ENCODE data around the gene INTS3. TPM values are rescaled to one million over a fixed set of nuclear protein-coding genes. Genes with fewer than 3 reads are reported as not detected.

INTS3 gene, protein sequence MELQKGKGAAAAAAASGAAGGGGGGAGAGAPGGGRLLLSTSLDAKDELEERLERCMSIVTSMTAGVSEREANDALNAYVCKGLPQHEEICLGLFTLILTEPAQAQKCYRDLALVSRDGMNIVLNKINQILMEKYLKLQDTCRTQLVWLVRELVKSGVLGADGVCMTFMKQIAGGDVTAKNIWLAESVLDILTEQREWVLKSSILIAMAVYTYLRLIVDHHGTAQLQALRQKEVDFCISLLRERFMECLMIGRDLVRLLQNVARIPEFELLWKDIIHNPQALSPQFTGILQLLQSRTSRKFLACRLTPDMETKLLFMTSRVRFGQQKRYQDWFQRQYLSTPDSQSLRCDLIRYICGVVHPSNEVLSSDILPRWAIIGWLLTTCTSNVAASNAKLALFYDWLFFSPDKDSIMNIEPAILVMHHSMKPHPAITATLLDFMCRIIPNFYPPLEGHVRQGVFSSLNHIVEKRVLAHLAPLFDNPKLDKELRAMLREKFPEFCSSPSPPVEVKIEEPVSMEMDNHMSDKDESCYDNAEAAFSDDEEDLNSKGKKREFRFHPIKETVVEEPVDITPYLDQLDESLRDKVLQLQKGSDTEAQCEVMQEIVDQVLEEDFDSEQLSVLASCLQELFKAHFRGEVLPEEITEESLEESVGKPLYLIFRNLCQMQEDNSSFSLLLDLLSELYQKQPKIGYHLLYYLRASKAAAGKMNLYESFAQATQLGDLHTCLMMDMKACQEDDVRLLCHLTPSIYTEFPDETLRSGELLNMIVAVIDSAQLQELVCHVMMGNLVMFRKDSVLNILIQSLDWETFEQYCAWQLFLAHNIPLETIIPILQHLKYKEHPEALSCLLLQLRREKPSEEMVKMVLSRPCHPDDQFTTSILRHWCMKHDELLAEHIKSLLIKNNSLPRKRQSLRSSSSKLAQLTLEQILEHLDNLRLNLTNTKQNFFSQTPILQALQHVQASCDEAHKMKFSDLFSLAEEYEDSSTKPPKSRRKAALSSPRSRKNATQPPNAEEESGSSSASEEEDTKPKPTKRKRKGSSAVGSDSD
- total RNA-seq: 10 to 100 TPM; 53.6 to 57.2 TPM

DNA sequence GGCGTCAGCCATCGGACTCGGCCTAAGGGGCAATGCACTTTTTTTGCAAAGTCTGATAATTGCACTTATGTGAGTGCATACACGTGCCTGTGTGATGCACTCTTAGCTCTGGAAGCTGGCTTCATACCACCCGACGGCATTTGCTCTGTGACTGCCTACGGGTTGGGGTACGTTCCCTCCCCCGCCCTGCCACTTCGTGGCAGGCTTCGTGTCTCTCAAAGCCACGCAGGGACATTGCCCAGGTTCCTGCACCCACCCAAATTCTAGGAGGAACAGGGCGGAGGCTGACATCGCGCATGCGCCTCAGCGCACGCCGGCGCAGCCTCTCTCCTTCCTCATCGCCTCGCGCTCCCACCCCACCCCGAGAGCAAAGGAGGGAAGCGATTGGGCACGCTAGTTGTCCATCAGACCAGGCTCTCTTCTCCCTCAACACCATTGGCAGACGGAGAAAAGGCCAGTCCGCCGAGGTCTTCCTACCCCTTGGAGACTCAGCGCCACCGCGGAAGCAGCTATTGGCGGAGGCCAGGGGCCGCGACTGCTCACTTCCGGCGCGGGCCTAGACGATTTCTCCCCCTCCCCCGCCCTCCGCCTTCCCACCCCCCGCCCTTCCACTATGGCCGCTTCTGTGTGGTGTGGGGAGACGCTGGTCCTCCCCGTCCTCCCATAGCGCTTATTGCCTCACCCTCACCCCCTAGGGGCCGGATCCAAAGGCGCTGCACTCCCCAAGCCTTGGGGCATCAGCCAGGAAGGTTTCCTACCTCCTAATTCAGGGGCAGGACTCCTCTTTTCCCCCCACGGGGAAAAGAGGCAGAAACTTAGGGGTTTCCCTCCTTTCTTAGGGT lies at the start of gene INTS3:
TSS of gene INTS3 (plus strand) at position 588 of the 842 bp plus-strand sequence. CDS start 585 bp downstream, outside the sequence.
- ATAC-seq (ENCODE audit: low read depth): peak; percentile 100

DNA sequence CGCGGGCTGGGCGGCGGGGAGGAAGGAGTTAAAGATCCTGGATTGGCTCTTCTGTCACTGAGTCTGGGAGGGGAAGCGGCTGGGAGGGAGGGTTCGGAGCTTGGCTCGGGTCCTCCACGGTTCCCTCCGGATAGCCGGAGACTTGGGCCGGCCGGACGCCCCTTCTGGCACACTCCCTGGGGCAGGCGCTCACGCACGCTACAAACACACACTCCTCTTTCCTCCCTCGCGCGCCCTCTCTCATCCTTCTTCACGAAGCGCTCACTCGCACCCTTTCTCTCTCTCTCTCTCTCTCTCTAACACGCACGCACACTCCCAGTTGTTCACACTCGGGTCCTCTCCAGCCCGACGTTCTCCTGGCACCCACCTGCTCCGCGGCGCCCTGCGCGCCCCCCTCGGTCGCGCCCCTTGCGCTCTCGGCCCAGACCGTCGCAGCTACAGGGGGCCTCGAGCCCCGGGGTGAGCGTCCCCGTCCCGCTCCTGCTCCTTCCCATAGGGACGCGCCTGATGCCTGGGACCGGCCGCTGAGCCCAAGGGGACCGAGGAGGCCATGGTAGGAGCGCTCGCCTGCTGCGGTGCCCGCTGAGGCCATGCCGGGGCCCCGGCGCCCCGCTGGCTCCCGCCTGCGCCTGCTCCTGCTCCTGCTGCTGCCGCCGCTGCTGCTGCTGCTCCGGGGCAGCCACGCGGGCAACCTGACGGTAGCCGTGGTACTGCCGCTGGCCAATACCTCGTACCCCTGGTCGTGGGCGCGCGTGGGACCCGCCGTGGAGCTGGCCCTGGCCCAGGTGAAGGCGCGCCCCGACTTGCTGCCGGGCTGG lies 49.1 kb upstream of the INTS3 start, which contains the start of gene NPR1:
TSS of gene NPR1 (plus strand) at position 170 of the 818 bp plus-strand sequence. CDS start at position 591, 421 bp downstream.
- Mint-ChIP-seq H3K4me1 (peaks cover 20% of the 10 kb centered on the region), H3K27me3 (peaks cover 56% of the 10 kb centered on the region), H3K27ac (no peak within 1 kb of the TSS), H3K4me3 (peak within 1 kb of the TSS; percentile 79), H3K9me3 (no peaks in the 10 kb centered on the region), H3K36me3 (no peaks in the 10 kb centered on the region)
- peak; percentile 50 for DNase-seq
- peak; percentile 51 for ATAC-seq (ENCODE audit: low read depth)
- POLR2A ChIA-PET: interaction anchor here (0.7 to 2.3 kb wide), 2 partner anchors 46 to 312 kb away, joined by 5 to 6 read pairs; partner anchors contain the start of gene RPS27

More for the DNA sequence above, at the start of gene INTS3:
- DNase-seq: peak; percentile 95
- peaks cover 25% of the 10 kb centered on the region for H3K4me1 Mint-ChIP-seq
- peak within 1 kb of the TSS; percentile 96 for H3K4me3 Mint-ChIP-seq
- no peaks in the 10 kb centered on the region for H3K27me3 Mint-ChIP-seq
- no peaks in the 10 kb centered on the region for H3K9me3 Mint-ChIP-seq
- POLR2A ChIA-PET: interaction anchor here (0.6 to 2.5 kb wide), 13 partner anchors 9 to 264 kb away, joined by 3 to 11 read pairs (median 5); partner anchors contain the start of genes CHTOP, JTB, RPS27 and S100A5
- peaks cover 2% of the 10 kb centered on the region for H3K36me3 Mint-ChIP-seq
- peak within 1 kb of the TSS; percentile 94 for H3K27ac Mint-ChIP-seq

DNA sequence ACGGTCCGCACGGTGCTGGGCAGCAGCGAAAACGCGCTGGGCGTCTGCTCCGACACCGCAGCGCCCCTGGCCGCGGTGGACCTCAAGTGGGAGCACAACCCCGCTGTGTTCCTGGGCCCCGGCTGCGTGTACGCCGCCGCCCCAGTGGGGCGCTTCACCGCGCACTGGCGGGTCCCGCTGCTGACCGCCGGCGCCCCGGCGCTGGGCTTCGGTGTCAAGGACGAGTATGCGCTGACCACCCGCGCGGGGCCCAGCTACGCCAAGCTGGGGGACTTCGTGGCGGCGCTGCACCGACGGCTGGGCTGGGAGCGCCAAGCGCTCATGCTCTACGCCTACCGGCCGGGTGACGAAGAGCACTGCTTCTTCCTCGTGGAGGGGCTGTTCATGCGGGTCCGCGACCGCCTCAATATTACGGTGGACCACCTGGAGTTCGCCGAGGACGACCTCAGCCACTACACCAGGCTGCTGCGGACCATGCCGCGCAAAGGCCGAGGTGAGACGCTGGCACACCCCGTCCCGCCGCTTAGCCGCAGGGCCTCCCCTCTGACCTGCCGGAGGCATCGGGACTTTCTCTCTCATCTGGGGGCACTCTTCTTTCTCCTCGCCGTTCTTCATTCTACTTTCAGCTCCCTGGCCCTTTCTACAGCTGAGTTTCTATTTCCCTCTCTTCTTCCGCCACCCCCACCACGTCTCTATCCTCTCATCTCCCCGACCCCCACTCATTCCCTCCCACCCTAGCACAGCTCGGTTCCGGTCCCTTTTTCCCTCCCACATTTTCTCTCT lies 48.3 kb upstream of the INTS3 start:
- H3K36me3 Mint-ChIP-seq: no peaks in the 10 kb centered on the region
- H3K4me1 Mint-ChIP-seq: peaks cover 20% of the 10 kb centered on the region
- no peak overlapping the region for H3K27ac Mint-ChIP-seq
- ATAC-seq (ENCODE audit: low read depth): peak; percentile 60
- POLR2A ChIA-PET: interaction anchor here (2.3 kb wide), 1 partner anchor 311 kb away, joined by 6 read pairs; the partner anchor contains the start of gene RPS27
- peak overlapping the region; percentile 79 for H3K4me3 Mint-ChIP-seq
- DNase-seq: peak; percentile 63
- no peaks in the 10 kb centered on the region for H3K9me3 Mint-ChIP-seq
- peaks cover 56% of the 10 kb centered on the region for H3K27me3 Mint-ChIP-seq

DNA sequence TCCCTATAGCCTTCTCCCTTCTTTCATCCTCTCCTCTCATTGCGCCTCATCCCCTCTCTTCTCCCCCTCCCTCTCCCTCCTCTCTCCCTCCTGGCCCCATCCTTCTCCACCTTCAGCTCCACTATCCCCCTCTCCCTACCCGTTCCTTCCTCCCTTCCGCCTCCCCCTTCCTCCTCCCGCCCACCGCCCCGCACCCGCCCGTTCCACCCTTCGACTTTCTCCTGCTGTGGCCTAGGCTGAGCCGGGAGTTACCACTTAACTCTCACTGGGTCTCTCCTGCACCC lies 47.8 kb upstream of the INTS3 start:
- H3K36me3 Mint-ChIP-seq: no peaks in the 10 kb centered on the region
- peak overlapping the region; percentile 79 for H3K4me3 Mint-ChIP-seq
- H3K27ac Mint-ChIP-seq: no peak overlapping the region
- DNase-seq (no peak), ATAC-seq (ENCODE audit: low read depth) (no peak)
- peaks cover 56% of the 10 kb centered on the region for H3K27me3 Mint-ChIP-seq
- H3K4me1 Mint-ChIP-seq: peaks cover 20% of the 10 kb centered on the region
- H3K9me3 Mint-ChIP-seq: no peaks in the 10 kb centered on the region
- POLR2A ChIA-PET: interaction anchor here (2.3 kb wide), 1 partner anchor 311 kb away, joined by 6 read pairs; the partner anchor contains the start of gene RPS27

DNA sequence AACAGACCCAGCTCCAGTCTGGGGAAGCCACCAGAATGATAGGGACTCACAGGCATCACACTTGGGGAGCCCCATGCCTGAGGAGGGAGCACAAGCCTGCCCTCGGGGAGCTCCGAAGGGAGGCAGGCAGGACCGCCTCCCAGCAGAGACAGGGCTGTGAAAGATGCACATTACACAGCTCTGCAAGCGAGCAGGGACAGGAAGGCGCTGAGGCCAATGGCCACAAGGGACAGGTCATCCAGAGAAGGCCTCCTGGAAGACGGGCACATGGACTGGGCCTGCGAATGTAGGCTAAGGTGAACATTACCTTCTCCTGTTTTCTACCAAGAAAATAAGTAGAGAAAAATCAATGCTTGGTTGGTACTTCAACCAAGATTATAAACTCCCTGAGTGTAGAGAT lies 45.1 kb upstream of the INTS3 start:
- no peak for DNase-seq
- Mint-ChIP-seq H3K4me3 (no peak overlapping the region), H3K36me3 (no peaks in the 10 kb centered on the region), H3K27ac (no peak overlapping the region), H3K27me3 (peaks cover 47% of the 10 kb centered on the region), H3K4me1 (peaks cover 16% of the 10 kb centered on the region), H3K9me3 (no peaks in the 10 kb centered on the region)
- no peak for ATAC-seq (ENCODE audit: low read depth)
- POLR2A ChIA-PET: no interaction called here

DNA sequence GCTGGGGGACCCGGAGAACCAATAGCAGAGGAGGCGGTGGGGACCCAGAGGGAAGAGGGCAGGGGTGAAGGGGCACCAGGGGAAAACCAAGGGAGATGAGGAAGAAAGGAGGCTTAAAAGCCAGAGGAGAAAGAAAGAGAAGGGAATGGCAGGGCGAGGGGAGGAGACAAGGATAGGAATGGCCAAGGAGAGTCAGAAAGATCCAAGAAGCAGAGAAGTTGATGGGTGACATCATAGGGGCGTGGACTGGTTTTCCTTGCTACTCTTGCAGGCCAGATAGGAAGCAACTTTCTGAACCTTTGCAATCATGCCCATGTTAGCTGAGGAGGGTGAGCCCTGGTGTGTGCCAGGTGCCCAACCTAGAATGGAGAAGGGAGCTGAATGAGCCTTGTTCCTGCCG lies 44.0 kb upstream of the INTS3 start:
- POLR2A ChIA-PET: no interaction called here
- ATAC-seq (ENCODE audit: low read depth): no peak
- H3K4me1 Mint-ChIP-seq: peaks cover 6% of the 10 kb centered on the region
- H3K9me3 Mint-ChIP-seq: no peaks in the 10 kb centered on the region
- H3K27ac Mint-ChIP-seq: no peak overlapping the region
- no peak overlapping the region for H3K4me3 Mint-ChIP-seq
- peaks cover 38% of the 10 kb centered on the region for H3K27me3 Mint-ChIP-seq
- DNase-seq: no peak
- H3K36me3 Mint-ChIP-seq: no peaks in the 10 kb centered on the region

DNA sequence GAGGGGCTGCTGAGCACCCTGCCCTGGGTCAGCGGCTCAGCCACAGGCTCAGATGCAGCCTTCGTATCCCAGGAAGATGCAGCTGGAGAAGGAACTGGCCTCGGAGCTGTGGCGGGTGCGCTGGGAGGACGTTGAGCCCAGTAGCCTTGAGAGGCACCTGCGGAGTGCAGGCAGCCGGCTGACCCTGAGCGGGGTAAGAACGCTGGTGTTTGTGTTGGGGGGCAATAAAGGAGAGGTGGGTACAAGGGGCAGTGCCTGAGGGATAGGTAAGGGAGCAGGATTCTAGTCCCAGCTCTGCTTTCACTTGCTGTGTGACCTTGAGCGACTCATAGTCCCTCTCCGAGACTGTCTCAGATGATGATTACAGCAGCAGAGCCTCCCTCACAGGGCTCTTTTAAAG lies 43.0 kb upstream of the INTS3 start:
- Mint-ChIP-seq H3K36me3 (no peaks in the 10 kb centered on the region), H3K4me3 (no peak overlapping the region), H3K27ac (no peak overlapping the region), H3K4me1 (peaks cover 6% of the 10 kb centered on the region), H3K9me3 (no peaks in the 10 kb centered on the region), H3K27me3 (peaks cover 34% of the 10 kb centered on the region)
- ATAC-seq (ENCODE audit: low read depth) (no peak), DNase-seq (no peak)
- POLR2A ChIA-PET: interaction anchor here (1.0 kb wide), 1 partner anchor 305 kb away, joined by 3 read pairs; no protein-coding TSS in a partner anchor

DNA sequence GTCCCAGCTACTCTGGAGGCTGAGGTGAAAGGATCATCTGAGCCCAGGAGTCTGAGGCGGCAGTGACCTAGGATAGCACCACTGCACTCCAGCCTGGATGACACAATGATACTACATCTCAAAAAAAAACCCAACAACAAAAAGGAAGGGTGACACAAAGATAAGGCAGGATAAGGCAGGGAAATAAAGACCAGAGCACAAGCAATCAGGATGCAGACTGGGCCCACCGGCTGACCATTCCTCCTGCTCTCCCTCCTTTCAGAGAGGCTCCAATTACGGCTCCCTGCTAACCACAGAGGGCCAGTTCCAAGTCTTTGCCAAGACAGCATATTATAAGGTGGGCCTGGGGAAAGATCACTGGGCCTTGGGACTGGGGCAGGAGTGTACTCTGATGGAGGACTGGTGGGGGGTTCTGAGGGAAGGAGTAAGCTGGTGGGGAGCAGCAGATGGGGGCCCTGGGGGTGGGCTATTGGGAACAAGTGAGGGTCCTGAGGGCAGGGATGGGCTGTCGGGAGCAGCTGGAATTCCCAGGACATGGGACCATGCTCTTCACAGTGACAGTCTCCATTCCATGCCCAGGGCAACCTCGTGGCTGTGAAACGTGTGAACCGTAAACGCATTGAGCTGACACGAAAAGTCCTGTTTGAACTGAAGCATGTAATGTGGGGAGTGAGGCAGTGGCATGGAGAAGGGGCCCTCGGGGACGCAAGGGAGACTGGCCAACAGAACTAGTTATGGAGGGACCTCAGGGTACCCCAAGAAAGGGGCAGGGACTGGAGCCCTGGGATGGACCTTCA lies 42.1 kb upstream of the INTS3 start:
- POLR2A ChIA-PET: interaction anchor here (1.0 kb wide), 1 partner anchor 304 kb away, joined by 3 read pairs; no protein-coding TSS in a partner anchor
- Mint-ChIP-seq H3K36me3 (no peaks in the 10 kb centered on the region), H3K27ac (no peak overlapping the region), H3K4me1 (peaks cover 6% of the 10 kb centered on the region), H3K4me3 (no peak overlapping the region), H3K27me3 (peaks cover 25% of the 10 kb centered on the region), H3K9me3 (no peaks in the 10 kb centered on the region)
- ATAC-seq (ENCODE audit: low read depth) (no peak), DNase-seq (no peak)

DNA sequence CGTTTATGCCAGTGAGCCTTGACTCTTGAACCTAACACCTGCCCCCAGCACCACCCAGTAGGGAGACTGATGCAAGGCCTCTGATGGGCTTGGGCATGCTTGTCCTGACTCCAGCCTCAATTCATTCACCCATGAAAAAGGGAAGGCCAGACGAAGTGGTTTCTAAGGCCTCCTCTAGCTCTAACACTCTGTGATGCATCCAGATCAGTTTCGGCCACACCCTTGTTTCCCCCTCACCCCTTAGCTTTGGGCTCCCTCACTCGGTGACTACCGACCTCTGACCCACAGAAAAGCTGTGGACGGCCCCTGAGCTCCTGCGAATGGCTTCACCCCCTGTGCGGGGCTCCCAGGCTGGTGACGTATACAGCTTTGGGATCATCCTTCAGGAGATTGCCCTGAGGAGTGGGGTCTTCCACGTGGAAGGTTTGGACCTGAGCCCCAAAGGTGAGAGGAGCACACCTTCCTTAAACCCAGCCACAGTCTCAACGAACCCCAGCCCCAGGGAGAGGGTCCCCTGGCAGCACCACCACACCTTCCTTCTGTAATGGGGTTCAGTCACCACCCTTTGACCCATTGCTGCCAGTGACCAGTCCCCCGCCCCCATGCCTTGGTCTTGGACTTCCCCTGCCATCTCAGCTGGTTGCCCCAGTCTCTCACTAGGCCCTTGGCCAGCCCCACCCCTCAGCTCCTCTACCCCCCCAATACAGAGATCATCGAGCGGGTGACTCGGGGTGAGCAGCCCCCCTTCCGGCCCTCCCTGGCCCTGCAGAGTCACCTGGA lies 40.3 kb upstream of the INTS3 start:
- POLR2A ChIA-PET: interaction anchor here (1.1 kb wide), 1 partner anchor 40 kb away, joined by 3 read pairs; no protein-coding TSS in a partner anchor
- no peaks in the 10 kb centered on the region for H3K36me3 Mint-ChIP-seq
- peaks cover 17% of the 10 kb centered on the region for H3K27me3 Mint-ChIP-seq
- H3K27ac Mint-ChIP-seq: no peak overlapping the region
- no peaks in the 10 kb centered on the region for H3K9me3 Mint-ChIP-seq
- no peak for DNase-seq
- no peak overlapping the region for H3K4me3 Mint-ChIP-seq
- H3K4me1 Mint-ChIP-seq: peaks cover 10% of the 10 kb centered on the region
- no peak for ATAC-seq (ENCODE audit: low read depth)

DNA sequence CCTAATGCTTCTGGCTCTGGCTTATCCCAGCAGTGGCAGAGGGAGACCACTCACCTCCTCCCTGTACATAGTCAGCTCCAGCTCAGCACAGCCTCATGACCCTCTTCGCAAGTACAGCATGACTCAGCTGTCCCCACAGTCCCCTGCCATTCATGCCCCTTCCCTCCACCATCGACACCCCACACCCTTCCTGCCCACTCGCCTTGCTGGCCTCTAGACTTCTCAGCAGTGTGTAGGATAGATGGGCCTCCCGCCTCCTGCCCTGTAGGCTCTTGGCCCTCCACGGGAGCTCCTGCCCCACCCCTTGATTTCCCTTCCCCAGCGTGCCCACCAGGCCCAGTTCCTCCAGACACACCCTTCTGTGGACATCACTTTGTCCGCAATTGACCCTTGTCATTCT lies 39.6 kb upstream of the INTS3 start:
- H3K27ac Mint-ChIP-seq: no peak overlapping the region
- no peak for DNase-seq
- POLR2A ChIA-PET: interaction anchor here (1.1 kb wide), 1 partner anchor 39 kb away, joined by 3 read pairs; no protein-coding TSS in a partner anchor
- H3K9me3 Mint-ChIP-seq: no peaks in the 10 kb centered on the region
- H3K27me3 Mint-ChIP-seq: peaks cover 13% of the 10 kb centered on the region
- no peak overlapping the region for H3K4me3 Mint-ChIP-seq
- H3K36me3 Mint-ChIP-seq: no peaks in the 10 kb centered on the region
- H3K4me1 Mint-ChIP-seq: peaks cover 10% of the 10 kb centered on the region
- no peak for ATAC-seq (ENCODE audit: low read depth)

All from activated naive CD8-positive, alpha-beta T cell treated with anti-CD3 and anti-CD28 coated beads, Interleukin-2, amount 10 ng/mL, durations not matched to agents 7 days and 5 days (primary cell).